Lung microvascular endothelial cell (primary cell): ENCODE data around the gene PEPD. TPM values are rescaled to one million over a fixed set of nuclear protein-coding genes. Genes with fewer than 3 reads are reported as not detected.
A peak's percentile ranks its signal among the peaks of the same experiment; 100 is the strongest.

ENCODE experiments used
- DNase-seq, 2 donors: peaks; one replicate each; pipeline versions ENCODE4 v3.0.0 to v3.0.0-alpha.2; 2010; ENCODE audit warnings: low read depth in 2 of 2
- total RNA-seq: library from RNA; depleted of rRNA; stranded (reverse); fragments of >200 nt; gene quantifications from 2 replicates; pipeline ENCODE4 v1.2.1, GENCODE V29; 2014

PEPD gene
- total RNA-seq, 1 donor from 2014 or later = 89.3 TPM

- DNase-seq = no peak
Observed at GRCh38 chr19:33387351-33388230, 134.0 kb downstream of the PEPD start.

- DNase-seq = no peak
Observed at GRCh38 chr19:33386361-33386858, 135.2 kb downstream of the PEPD start.

GRCh38 chr19:33385956-33386355 lies 135.6 kb downstream of the PEPD start:
- DNase-seq = no peak

- DNase-seq = no peak
Observed at GRCh38 chr19:33384983-33385382, 136.6 kb downstream of the PEPD start.

- DNase-seq = no peak
Observed at GRCh38 chr19:33383720-33384292, 137.8 kb downstream of the PEPD start.

- DNase-seq = no peak
Observed at GRCh38 chr19:33382982-33383381, 138.6 kb downstream of the PEPD start.

GRCh38 chr19:33382006-33382405 lies 139.6 kb downstream of the PEPD start:
- no peak for DNase-seq

- no peak for DNase-seq
Observed at GRCh38 chr19:33381101-33381500, 140.5 kb downstream of the PEPD start.

- no peak for DNase-seq
Observed at GRCh38 chr19:33379151-33379829, 142.3 kb downstream of the PEPD start.

GRCh38 chr19:33377586-33378475 lies 143.8 kb downstream of the PEPD start:
- peak; percentile 57 to 84 for DNase-seq

GRCh38 chr19:33376941-33377557 lies 144.5 kb downstream of the PEPD start:
- peak; percentile 48 to 75 for DNase-seq

- DNase-seq = peak; percentile 51 to 95
Observed at GRCh38 chr19:33376423-33376822, 145.2 kb downstream of the PEPD start.

GRCh38 chr19:33375837-33376159 lies 145.8 kb downstream of the PEPD start:
- DNase-seq = peak in 1 of 2 donors; percentile 30

- DNase-seq = no peak
Observed at GRCh38 chr19:33375156-33375836, 146.3 kb downstream of the PEPD start.

GRCh38 chr19:33374236-33374714 lies 147.3 kb downstream of the PEPD start:
- DNase-seq = peak; percentile 51 to 61

- peak; percentile 94 to 96 for DNase-seq
Observed at GRCh38 chr19:33373453-33374235, 147.9 kb downstream of the PEPD start, which contains the start of gene CEBPG. Gene CEBPG (plus strand): TSS chr19:33373709. CDS start chr19:33379240, 5,531 bp downstream.

GRCh38 chr19:33370783-33371182 lies 150.8 kb downstream of the PEPD start:
- no peak for DNase-seq

- no peak for DNase-seq
Observed at GRCh38 chr19:33368074-33368864, 153.3 kb downstream of the PEPD start.
